PC-9 (cell line): ENCODE data around the gene HDAC8.

Source experiments
- CTCF ChIP-seq: fragments of 200-600 bp; sonication (generic); conservative IDR thresholded peaks from 2 replicates; pipeline ENCODE4 v1.6.1; 2017; ENCODE audit warnings: mixed run types, antibody characterized with exemption, mild to moderate bottlenecking, moderate library complexity
- EZH2 ChIP-seq: fragments of 200-600 bp; sonication (generic); IDR thresholded peaks from 2 replicates; pipeline ENCODE4 v1.8.0; 2017; ENCODE audit warnings: antibody characterized with exemption, low read depth

- TF ChIP-seq CTCF (no peak), EZH2 (no peak)
Measured at GRCh38 chrX:72467135-72467534, 105.5 kb downstream of the HDAC8 start.
